ENCODE results near the gene PSMB4.
"Not testable (repeated sequence)": the region's sequence is repeated elsewhere in the genome, so short reads cannot be mapped to it uniquely, and the experiment has no call there.

PSMB4 gene

GRCh38 chr1:151403612-151404011 lies 4.2 kb downstream of the PSMB4 start:
- peaks cover 30% of the 10 kb centered on the region for H3K36me3 Mint-ChIP-seq
- ATAC-seq (ENCODE audit: low read depth) (no peak), DNase-seq (ENCODE audit: low spot score in 2 of 2) (no peak)
- peaks cover 9% of the 10 kb centered on the region for H3K4me1 Mint-ChIP-seq
- no peak overlapping the region for H3K4me3 Mint-ChIP-seq
- H3K27me3 Mint-ChIP-seq: no peaks in the 10 kb centered on the region
- no peaks in the 10 kb centered on the region for H3K9me3 Mint-ChIP-seq
- H3K27ac Mint-ChIP-seq: peak overlapping the region; percentile 59

GRCh38 chr1:151405187-151405951 lies 6.0 kb downstream of the PSMB4 start:
- DNase-seq (ENCODE audit: low spot score in 2 of 2): no peak
- Mint-ChIP-seq H3K4me1 (peaks cover 6% of the 10 kb centered on the region), H3K4me3 (no peak overlapping the region), H3K27ac (peak overlapping the region; percentile 31), H3K9me3 (no peaks in the 10 kb centered on the region), H3K36me3 (peaks cover 37% of the 10 kb centered on the region), H3K27me3 (no peaks in the 10 kb centered on the region)
- ATAC-seq (ENCODE audit: low read depth): no peak

DNA sequence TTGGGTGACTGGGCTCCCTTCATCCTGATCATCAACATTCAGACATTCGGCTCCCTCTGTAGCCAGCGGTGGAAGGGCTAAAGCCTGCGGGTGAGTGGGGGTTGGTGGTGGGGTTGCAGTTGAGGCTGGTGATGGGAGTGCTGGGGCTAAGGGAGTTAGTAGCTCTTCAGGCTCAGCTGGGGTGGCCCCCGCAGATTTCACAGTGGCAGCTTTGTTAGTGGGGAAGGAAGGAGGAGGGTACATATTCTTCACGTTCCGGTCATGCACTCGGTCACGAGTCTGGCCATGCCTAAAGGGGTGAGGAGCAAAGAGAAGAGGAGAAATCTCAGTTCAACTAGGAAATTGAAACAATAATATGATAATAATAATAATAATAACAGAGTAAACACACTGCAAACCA lies 6.8 kb downstream of the PSMB4 start:
- peaks cover 36% of the 10 kb centered on the region for H3K36me3 Mint-ChIP-seq
- H3K27ac Mint-ChIP-seq: no peak overlapping the region

DNA sequence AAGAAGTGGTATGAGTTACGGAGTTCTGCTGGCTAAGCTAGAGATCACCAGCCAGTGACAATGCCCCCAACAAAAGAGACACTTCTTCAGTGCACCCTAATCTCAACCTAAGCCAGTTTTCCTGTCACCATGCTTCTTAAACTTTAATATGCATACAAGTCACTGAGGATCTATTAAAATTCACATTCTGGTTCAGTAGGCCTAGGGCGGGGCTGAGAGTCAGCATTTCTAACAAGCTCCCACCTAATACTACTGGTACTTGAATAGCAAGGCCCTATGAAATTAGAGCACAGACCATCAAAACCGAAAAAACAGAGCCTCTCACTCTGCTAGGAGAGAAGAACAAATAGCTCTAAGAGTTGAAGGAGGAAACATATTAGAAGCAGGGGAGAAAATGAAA lies 7.9 kb downstream of the PSMB4 start:
- H3K36me3 Mint-ChIP-seq: peaks cover 42% of the 10 kb centered on the region
- no peaks in the 10 kb centered on the region for H3K9me3 Mint-ChIP-seq
- H3K27me3 Mint-ChIP-seq: no peaks in the 10 kb centered on the region
- DNase-seq (ENCODE audit: low spot score in 2 of 2) (no peak), ATAC-seq (ENCODE audit: low read depth) (no peak)
- H3K27ac Mint-ChIP-seq: no peak overlapping the region
- no peaks in the 10 kb centered on the region for H3K4me1 Mint-ChIP-seq
- H3K4me3 Mint-ChIP-seq: no peak overlapping the region

More for the DNA sequence above, 6.8 kb downstream of the PSMB4 start:
- no peaks in the 10 kb centered on the region for H3K4me1 Mint-ChIP-seq
- ATAC-seq (ENCODE audit: low read depth): no peak
- H3K27me3 Mint-ChIP-seq: no peaks in the 10 kb centered on the region
- H3K4me3 Mint-ChIP-seq: no peak overlapping the region
- DNase-seq (ENCODE audit: low spot score in 2 of 2): no peak
- no peaks in the 10 kb centered on the region for H3K9me3 Mint-ChIP-seq

- Mint-ChIP-seq H3K4me1 (no peaks in the 10 kb centered on the region), H3K36me3 (peaks cover 43% of the 10 kb centered on the region), H3K4me3 (no peak overlapping the region), H3K9me3 (no peaks in the 10 kb centered on the region), H3K27me3 (no peaks in the 10 kb centered on the region), H3K27ac (no peak overlapping the region)
- ATAC-seq (ENCODE audit: low read depth) (no peak), DNase-seq (ENCODE audit: low spot score in 2 of 2) (no peak)
Observed at GRCh38 chr1:151408891-151409290, 9.5 kb downstream of the PSMB4 start.

DNA sequence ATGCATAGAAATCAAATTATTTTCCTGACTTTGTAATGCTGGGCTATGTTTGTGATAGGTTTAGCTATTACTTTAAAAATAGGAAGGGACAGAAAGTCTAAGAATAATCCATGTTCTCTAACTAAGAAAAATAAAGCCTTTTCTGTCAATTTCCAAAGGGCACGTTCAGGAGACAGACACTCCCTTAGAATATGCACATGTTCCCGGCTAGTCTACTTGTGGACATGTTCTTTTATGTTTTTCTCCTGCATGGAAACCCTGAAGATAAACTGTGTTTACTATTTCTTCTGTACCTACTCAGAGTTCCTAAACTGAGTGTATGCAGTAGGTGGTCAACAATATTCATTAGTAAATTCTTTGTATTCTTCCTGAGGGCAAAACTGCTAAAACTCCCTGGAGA lies 12.5 kb downstream of the PSMB4 start:
- Mint-ChIP-seq H3K9me3 (no peaks in the 10 kb centered on the region), H3K4me1 (no peaks in the 10 kb centered on the region), H3K27me3 (no peaks in the 10 kb centered on the region), H3K27ac (no peak overlapping the region), H3K4me3 (no peak overlapping the region), H3K36me3 (peaks cover 38% of the 10 kb centered on the region)
- ATAC-seq (ENCODE audit: low read depth) (no peak), DNase-seq (ENCODE audit: low spot score in 2 of 2) (no peak)

DNA sequence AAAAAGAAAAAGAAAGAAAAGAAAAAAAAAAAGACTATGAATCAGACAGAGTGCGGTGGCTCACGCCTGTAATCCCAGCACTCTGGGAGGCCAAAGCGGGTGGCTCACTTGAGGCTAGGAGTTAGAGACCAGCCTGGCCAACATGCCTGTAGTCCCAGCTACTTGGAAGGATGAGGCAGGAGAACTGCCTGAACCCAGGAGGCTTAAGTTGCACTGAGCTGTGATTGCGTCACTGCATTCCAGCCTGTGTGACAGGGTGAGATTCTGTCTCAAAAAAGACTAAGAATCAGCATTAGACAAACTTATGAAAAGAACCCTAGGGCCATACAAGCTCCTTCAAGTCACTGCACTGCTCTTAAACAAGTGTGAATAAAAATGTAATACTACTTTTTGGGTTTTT lies 16.9 kb downstream of the PSMB4 start:
- no peak for DNase-seq (ENCODE audit: low spot score in 2 of 2)
- Mint-ChIP-seq H3K9me3 (no peaks in the 10 kb centered on the region), H3K4me3 (no peak overlapping the region), H3K4me1 (no peaks in the 10 kb centered on the region), H3K27me3 (no peaks in the 10 kb centered on the region), H3K27ac (no peak overlapping the region), H3K36me3 (peaks cover 23% of the 10 kb centered on the region)
- ATAC-seq (ENCODE audit: low read depth): no peak

DNA sequence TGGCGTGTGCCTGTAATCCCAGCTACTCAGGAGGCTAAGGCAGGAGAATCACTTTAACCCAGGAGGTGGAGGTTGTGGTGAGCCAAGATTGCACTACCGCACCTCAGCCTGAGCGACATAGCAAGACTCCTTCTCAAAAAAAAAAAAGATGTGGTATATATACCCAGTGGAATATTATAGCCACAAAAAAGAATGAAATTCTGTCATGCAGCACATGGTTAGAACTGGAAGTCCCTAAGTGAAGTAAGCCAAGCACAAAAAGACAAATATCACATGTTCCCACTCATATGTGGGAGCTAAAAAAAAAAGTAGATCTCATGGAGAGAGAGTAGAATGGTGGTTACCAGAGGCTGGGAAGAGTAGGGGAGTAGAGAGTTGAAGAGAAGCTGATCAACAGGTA lies 18.7 kb downstream of the PSMB4 start:
- H3K4me3 Mint-ChIP-seq: no peak overlapping the region
- ATAC-seq (ENCODE audit: low read depth) (no peak), DNase-seq (ENCODE audit: low spot score in 2 of 2) (no peak)
- no peaks in the 10 kb centered on the region for H3K9me3 Mint-ChIP-seq
- no peak overlapping the region for H3K27ac Mint-ChIP-seq
- H3K27me3 Mint-ChIP-seq: no peaks in the 10 kb centered on the region
- peaks cover 15% of the 10 kb centered on the region for H3K36me3 Mint-ChIP-seq
- H3K4me1 Mint-ChIP-seq: no peaks in the 10 kb centered on the region

DNA sequence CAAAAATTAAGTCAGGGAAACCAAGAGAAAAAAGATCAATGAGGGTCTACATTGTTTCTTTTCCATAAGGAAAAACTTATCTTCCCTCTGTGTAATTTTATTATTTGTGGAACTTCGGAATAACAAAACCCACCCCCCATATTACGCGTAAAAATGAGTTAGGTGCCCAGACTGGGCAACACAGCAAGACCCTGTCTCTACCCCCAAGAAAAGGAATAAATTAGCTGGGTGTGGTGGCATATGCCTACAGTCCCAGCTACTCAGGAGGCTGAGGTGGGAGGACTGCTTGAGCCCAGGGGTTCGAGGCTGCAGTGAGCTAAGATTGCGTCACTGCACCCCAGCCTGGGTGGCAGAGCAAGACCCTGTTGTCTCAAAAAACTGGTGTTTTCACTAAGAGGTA lies 20.4 kb downstream of the PSMB4 start:
- Mint-ChIP-seq H3K4me3 (no peak overlapping the region), H3K27ac (no peak overlapping the region), H3K36me3 (peaks cover 26% of the 10 kb centered on the region), H3K27me3 (no peaks in the 10 kb centered on the region), H3K4me1 (no peaks in the 10 kb centered on the region), H3K9me3 (no peaks in the 10 kb centered on the region)
- no peak for DNase-seq (ENCODE audit: low spot score in 2 of 2)
- ATAC-seq (ENCODE audit: low read depth): no peak

GRCh38 chr1:151425103-151425502 lies 25.7 kb downstream of the PSMB4 start:
- Mint-ChIP-seq H3K27ac (no peak overlapping the region), H3K27me3 (no peaks in the 10 kb centered on the region), H3K9me3 (no peaks in the 10 kb centered on the region), H3K36me3 (peaks cover 28% of the 10 kb centered on the region), H3K4me1 (no peaks in the 10 kb centered on the region), H3K4me3 (no peak overlapping the region)
- DNase-seq (ENCODE audit: low spot score in 2 of 2) (no peak), ATAC-seq (ENCODE audit: low read depth) (no peak)

- Mint-ChIP-seq H3K36me3 (peaks cover 27% of the 10 kb centered on the region), H3K27ac (peak overlapping the region; percentile 62), H3K4me3 (no peak overlapping the region), H3K9me3 (no peaks in the 10 kb centered on the region), H3K27me3 (no peaks in the 10 kb centered on the region), H3K4me1 (peaks cover 4% of the 10 kb centered on the region)
- DNase-seq (ENCODE audit: low spot score in 2 of 2) (no peak), ATAC-seq (ENCODE audit: low read depth) (no peak)
Observed at GRCh38 chr1:151428068-151428467, 28.7 kb downstream of the PSMB4 start.

DNA sequence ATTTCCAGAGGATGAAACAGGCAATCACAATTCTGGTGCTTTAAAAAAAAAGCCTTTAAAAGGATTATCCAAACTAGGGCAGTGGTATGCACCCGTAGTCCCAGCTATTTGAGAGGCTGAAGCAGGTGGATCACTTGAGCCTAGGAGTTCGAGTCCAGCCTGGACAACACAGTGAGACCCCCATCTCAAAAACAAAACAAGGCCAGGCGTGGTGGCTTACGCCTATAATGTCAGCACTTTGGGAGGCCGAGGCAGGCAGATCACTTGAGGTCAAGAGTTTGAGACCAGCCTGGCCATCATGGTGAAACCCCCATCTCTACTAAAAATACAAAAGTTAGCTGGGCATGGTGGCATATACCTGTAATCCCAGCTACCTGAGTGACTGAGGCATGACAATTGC lies 34.5 kb downstream of the PSMB4 start:
- H3K27me3 Mint-ChIP-seq; H3K27ac Mint-ChIP-seq; ATAC-seq (ENCODE audit: low read depth); H3K9me3 Mint-ChIP-seq; DNase-seq (ENCODE audit: low spot score in 2 of 2); H3K4me3 Mint-ChIP-seq: not testable (repeated sequence)
- Mint-ChIP-seq H3K36me3 (peaks cover 12% of the 10 kb centered on the region), H3K4me1 (peaks cover 18% of the 10 kb centered on the region)

DNA sequence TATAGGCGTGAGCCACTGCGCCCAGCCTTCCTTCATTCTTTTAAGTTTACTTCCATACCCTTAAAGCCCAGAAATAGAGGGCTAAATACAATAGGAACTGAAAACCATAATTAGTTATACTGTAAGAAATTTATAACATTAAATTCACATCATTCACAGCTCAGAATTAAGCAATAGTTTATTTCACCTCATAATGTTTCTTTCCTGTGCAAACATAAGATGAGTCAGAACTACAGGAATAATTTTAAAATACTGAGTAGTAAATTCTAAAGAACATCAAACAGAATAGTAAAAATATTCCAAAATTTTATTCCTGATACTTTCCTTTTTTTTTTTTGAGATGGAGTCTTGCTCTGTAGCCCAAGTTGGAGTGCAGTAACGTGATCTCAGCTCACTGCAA lies 35.8 kb downstream of the PSMB4 start:
- Mint-ChIP-seq H3K4me1 (peaks cover 22% of the 10 kb centered on the region), H3K4me3 (no peak overlapping the region), H3K27me3 (no peaks in the 10 kb centered on the region), H3K27ac (no peak overlapping the region), H3K9me3 (no peaks in the 10 kb centered on the region), H3K36me3 (peaks cover 10% of the 10 kb centered on the region)
- ATAC-seq (ENCODE audit: low read depth): no peak
- no peak for DNase-seq (ENCODE audit: low spot score in 2 of 2)

GRCh38 chr1:151436985-151437384 lies 37.6 kb downstream of the PSMB4 start:
- Mint-ChIP-seq H3K4me1 (peaks cover 29% of the 10 kb centered on the region), H3K36me3 (peaks cover 18% of the 10 kb centered on the region), H3K27ac (no peak overlapping the region), H3K27me3 (no peaks in the 10 kb centered on the region), H3K4me3 (no peak overlapping the region), H3K9me3 (no peaks in the 10 kb centered on the region)
- no peak for ATAC-seq (ENCODE audit: low read depth)
- DNase-seq (ENCODE audit: low spot score in 2 of 2): no peak

DNA sequence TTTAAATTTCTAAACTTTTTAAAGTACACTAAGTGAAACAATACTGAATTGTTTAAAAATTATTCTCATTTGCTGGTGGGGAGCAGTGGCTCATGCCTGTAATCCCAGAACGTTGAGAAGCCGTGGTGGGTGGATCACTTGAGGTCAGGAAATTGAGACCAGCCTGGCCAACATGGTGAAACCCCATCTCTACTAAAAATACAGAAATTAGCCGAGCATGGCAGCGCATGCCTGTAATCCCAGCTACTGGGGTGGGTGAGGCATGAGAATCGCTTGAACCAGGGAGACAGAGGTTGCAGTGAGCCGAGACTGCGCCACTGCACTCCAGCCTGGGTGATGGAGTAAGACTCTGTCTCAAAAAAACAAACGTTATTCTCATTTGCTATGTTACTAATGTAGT lies 38.0 kb downstream of the PSMB4 start:
- H3K9me3 Mint-ChIP-seq; H3K27me3 Mint-ChIP-seq; ATAC-seq (ENCODE audit: low read depth); H3K4me3 Mint-ChIP-seq; DNase-seq (ENCODE audit: low spot score in 2 of 2); H3K27ac Mint-ChIP-seq: not testable (repeated sequence)
- Mint-ChIP-seq H3K4me1 (peaks cover 27% of the 10 kb centered on the region), H3K36me3 (peaks cover 17% of the 10 kb centered on the region)
